ENCODE measurements around the gene RUNX1. TPM values are rescaled to one million over a fixed set of nuclear protein-coding genes. Genes with fewer than 3 reads are reported as not detected.
A peak's percentile ranks its signal among the peaks of the same experiment; 100 is the strongest.

The RUNX1 gene
- total RNA-seq, 1 experiment from 2014 or later: 95.4 TPM

DNA sequence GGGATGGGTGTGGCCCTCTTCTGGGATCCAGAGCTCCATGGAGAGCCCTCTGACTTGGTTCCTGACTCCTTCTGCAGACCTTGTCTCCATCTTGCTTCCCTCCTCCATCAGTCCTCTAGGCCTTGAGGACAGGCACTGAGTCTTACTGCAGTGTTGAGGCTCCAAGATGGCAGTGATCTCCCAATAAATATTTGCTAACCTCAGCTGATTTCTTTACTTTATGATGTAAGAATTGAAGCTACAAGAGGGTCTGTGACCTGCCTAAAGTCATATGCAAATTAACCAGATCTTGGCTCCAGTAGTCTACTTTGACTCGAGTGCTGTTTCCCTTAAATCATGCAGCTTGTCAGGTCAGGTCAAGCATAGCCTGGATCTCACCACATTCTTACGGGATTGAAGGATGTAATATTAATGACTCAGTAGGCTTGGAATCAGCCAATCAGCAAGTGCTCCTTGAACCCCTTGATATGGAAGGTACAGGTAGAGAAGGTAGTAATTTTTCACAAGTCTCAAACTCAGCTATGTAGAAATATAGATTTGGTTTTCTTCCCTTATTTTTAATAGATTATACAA is 287.3 kb downstream of the RUNX1 start:
- no peaks in the 10 kb centered on the region for H3K36me3 Mint-ChIP-seq (ENCODE audit: insufficient read depth, unreplicated experiment)
- H3K4me1 Mint-ChIP-seq (ENCODE audit: low read depth, unreplicated experiment): no peaks in the 10 kb centered on the region
- no peak overlapping the region for H3K4me3 Mint-ChIP-seq (ENCODE audit: low read depth, unreplicated experiment)
- DNase-seq: no peak
- H3K27ac Mint-ChIP-seq (ENCODE audit: unreplicated experiment): no peak overlapping the region
- intact Hi-C loops (cut with micrococcal nuclease; ENCODE audit: unreplicated experiment): no loop called here
- CTCF ChIA-PET: no interaction called here
- TF ChIP-seq, protein P1, sequence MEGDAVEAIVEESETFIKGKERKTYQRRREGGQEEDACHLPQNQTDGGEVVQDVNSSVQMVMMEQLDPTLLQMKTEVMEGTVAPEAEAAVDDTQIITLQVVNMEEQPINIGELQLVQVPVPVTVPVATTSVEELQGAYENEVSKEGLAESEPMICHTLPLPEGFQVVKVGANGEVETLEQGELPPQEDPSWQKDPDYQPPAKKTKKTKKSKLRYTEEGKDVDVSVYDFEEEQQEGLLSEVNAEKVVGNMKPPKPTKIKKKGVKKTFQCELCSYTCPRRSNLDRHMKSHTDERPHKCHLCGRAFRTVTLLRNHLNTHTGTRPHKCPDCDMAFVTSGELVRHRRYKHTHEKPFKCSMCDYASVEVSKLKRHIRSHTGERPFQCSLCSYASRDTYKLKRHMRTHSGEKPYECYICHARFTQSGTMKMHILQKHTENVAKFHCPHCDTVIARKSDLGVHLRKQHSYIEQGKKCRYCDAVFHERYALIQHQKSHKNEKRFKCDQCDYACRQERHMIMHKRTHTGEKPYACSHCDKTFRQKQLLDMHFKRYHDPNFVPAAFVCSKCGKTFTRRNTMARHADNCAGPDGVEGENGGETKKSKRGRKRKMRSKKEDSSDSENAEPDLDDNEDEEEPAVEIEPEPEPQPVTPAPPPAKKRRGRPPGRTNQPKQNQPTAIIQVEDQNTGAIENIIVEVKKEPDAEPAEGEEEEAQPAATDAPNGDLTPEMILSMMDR (IDR thresholded peaks at IDR 0.05; ENCODE audit: unreplicated experiment): no peak
- no peaks in the 10 kb centered on the region for H3K27me3 Mint-ChIP-seq (ENCODE audit: unreplicated experiment)
- no TSS peak for BruUV-seq (replicated peaks)
- H3K9me3 Mint-ChIP-seq (ENCODE audit: low read depth, unreplicated experiment): no peaks in the 10 kb centered on the region

DNA sequence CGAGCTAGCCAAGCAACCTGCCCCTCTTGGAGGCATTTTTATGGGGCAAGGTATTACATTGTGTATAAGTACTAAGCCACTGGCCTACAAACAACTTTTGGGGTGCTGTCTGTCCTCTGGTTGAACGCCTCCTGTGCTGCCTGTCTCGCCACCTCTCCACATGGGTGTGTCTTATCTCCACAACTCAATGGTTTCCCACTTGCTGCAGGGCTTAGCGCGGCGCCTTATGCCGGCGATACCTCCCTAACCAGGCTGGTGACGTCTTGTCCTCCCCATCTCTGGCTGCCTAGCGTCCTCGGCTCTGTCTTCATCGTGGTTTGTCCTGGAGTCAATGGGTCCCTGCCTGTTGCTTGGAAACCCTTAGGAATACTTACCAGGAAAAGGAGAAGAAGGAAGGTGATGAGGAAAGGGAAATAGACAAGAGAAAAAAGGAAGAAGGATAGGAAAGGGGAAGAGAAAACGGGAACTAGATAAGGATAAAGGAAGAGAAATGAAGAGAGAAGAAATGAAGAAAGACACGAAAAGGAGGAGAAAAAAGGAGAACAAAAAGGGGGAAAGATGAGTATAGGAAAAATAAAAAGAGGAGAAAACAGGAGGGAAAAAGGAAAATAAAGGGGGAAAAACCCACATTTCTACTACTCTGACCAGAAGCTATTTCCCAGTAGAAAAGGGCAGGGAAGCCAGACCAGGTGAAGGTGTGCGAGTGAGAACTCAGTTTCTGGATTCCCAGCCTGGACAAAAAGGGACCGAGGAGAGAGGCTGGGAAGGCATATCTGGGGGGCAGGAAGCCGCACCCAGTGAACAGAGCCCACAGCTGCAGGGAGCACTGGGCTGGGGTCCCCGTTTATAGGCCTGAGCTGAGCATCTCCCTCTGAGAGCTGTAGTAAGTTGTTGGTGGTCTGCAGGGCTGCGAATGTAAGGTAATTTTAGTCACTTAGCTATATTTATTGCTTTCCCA is 294.1 kb downstream of the RUNX1 start:
- TF ChIP-seq, protein P1 (IDR thresholded peaks at IDR 0.05; ENCODE audit: unreplicated experiment): no peak
- no TSS peak for BruUV-seq (replicated peaks)
- H3K27ac Mint-ChIP-seq (ENCODE audit: unreplicated experiment): peak overlapping the region; percentile 58
- no peaks in the 10 kb centered on the region for H3K36me3 Mint-ChIP-seq (ENCODE audit: insufficient read depth, unreplicated experiment)
- H3K9me3 Mint-ChIP-seq (ENCODE audit: low read depth, unreplicated experiment): no peaks in the 10 kb centered on the region
- H3K27me3 Mint-ChIP-seq (ENCODE audit: unreplicated experiment): peaks cover 20% of the 10 kb centered on the region
- CTCF ChIA-PET: no interaction called here
- intact Hi-C loops (cut with micrococcal nuclease; ENCODE audit: unreplicated experiment): no loop called here
- DNase-seq: no peak
- no peaks in the 10 kb centered on the region for H3K4me1 Mint-ChIP-seq (ENCODE audit: low read depth, unreplicated experiment)
- H3K4me3 Mint-ChIP-seq (ENCODE audit: low read depth, unreplicated experiment): no peak overlapping the region

DNA sequence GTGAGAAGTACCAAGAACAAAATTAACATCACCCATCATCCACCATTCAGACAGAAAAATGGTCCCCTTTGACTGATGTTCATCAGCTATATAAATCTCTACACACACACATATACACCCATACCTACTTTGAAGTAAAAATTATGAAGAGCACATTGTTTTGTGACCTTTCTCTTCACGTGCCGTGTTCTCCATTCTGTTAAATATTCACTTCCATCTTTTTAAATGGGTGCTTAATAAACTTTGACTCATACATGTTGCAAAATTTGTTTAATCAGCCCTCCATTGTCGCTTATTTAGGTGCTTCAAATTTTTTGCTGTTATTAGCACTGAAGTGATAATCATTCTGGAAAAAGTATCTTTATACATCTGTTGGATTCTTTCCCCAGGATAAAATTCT is 300.2 kb downstream of the RUNX1 start:
- H3K27ac Mint-ChIP-seq (ENCODE audit: unreplicated experiment): no peak overlapping the region
- CTCF ChIA-PET: no interaction called here
- DNase-seq: no peak
- no peaks in the 10 kb centered on the region for H3K9me3 Mint-ChIP-seq (ENCODE audit: low read depth, unreplicated experiment)
- H3K36me3 Mint-ChIP-seq (ENCODE audit: insufficient read depth, unreplicated experiment): peaks cover 10% of the 10 kb centered on the region
- H3K4me3 Mint-ChIP-seq (ENCODE audit: low read depth, unreplicated experiment): no peak overlapping the region
- BruUV-seq (replicated peaks): no TSS peak
- TF ChIP-seq, protein P1 (IDR thresholded peaks at IDR 0.05; ENCODE audit: unreplicated experiment): no peak
- H3K27me3 Mint-ChIP-seq (ENCODE audit: unreplicated experiment): peaks cover 1% of the 10 kb centered on the region
- H3K4me1 Mint-ChIP-seq (ENCODE audit: low read depth, unreplicated experiment): peaks cover 21% of the 10 kb centered on the region
- intact Hi-C loops (cut with micrococcal nuclease; ENCODE audit: unreplicated experiment): loop anchor here (5.0 to 10.0 kb wide), 4 partner anchors 56 to 306 kb away; no protein-coding TSS in a partner anchor

DNA sequence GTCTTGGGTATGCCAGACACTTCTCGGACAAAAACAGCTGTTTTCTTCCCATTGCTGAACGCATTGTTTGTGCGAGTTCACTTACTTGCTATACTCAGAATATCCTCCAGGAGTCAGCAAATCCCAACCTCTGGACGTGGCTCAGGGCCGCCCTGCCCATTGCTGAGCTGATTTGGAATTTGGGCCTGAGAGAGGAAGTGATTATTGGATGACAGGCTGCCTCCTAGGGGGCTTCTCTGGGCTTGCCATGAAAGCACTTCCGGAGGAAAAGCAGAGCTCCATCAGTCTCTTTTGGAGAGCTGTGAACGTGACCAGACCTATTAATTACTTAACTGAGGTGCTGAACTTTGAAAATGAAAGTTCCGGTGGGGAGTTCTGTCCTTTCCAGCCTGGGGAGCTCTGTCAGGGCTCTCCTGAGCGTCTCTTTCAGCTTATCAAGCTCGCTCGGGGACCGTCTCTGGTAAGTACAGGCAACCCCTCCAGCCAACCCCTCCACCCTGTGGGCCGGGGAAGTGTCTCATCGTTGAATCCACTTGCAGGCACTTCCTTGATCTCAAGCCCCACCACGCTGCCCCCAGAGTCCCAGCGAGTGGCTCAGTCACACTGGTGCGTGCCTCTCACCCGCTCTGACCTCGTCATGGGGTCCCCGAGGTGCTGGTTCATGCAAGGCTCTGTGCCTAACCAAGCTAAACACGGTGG is 303.4 kb downstream of the RUNX1 start:
- peak; percentile 70 for DNase-seq
- peak overlapping the region; percentile 58 for H3K27ac Mint-ChIP-seq (ENCODE audit: unreplicated experiment)
- no peaks in the 10 kb centered on the region for H3K27me3 Mint-ChIP-seq (ENCODE audit: unreplicated experiment)
- CTCF ChIA-PET: interaction anchor here (0.5 to 1.6 kb wide), 23 partner anchors 12 to 1095 kb away, joined by 3 to 17 read pairs (median 5); no protein-coding TSS in a partner anchor
- TF ChIP-seq, protein P1 (IDR thresholded peaks at IDR 0.05; ENCODE audit: unreplicated experiment): peak; percentile 63
- peaks cover 2% of the 10 kb centered on the region for H3K9me3 Mint-ChIP-seq (ENCODE audit: low read depth, unreplicated experiment)
- H3K4me3 Mint-ChIP-seq (ENCODE audit: low read depth, unreplicated experiment): peak overlapping the region; percentile 37
- BruUV-seq (replicated peaks): TSS peak; percentile 51
- peaks cover 14% of the 10 kb centered on the region for H3K36me3 Mint-ChIP-seq (ENCODE audit: insufficient read depth, unreplicated experiment)
- peaks cover 30% of the 10 kb centered on the region for H3K4me1 Mint-ChIP-seq (ENCODE audit: low read depth, unreplicated experiment)
- intact Hi-C loops (cut with micrococcal nuclease; ENCODE audit: unreplicated experiment): loop anchor here (5.0 to 10.0 kb wide), 4 partner anchors 53 to 309 kb away; no protein-coding TSS in a partner anchor
